Measurements from ENCODE around the gene DGKH.
A peak's percentile ranks its signal among the peaks of the same experiment; 100 is the strongest.

DGKH gene

GRCh38 chr13:42048342-42048683 lies at the start of gene DGKH:
DGKH (plus strand) TSS chr13:42048648; CDS start chr13:42048774, 126 bp downstream.
- DNase-seq (ENCODE audit: low read depth in 2 of 2) = no peak

- DNase-seq (ENCODE audit: low read depth in 2 of 2) = no peak
Observed at GRCh38 chr13:42000846-42001245, 47.6 kb upstream of the DGKH start.

- no peak for DNase-seq (ENCODE audit: low read depth in 2 of 2)
Observed at GRCh38 chr13:42001580-42001979, 46.9 kb upstream of the DGKH start.

GRCh38 chr13:42002066-42002465 lies 46.4 kb upstream of the DGKH start:
- no peak for DNase-seq (ENCODE audit: low read depth in 2 of 2)

GRCh38 chr13:42007844-42008243 lies 40.6 kb upstream of the DGKH start:
- DNase-seq (ENCODE audit: low read depth in 2 of 2) = no peak

- DNase-seq (ENCODE audit: low read depth in 2 of 2) = no peak
Observed at GRCh38 chr13:42009057-42009456, 39.4 kb upstream of the DGKH start.

- no peak for DNase-seq (ENCODE audit: low read depth in 2 of 2)
Observed at GRCh38 chr13:42011601-42012350, 36.7 kb upstream of the DGKH start.

- no peak for DNase-seq (ENCODE audit: low read depth in 2 of 2)
Observed at GRCh38 chr13:42014119-42014518, 34.3 kb upstream of the DGKH start.

GRCh38 chr13:42017264-42017663 lies 31.2 kb upstream of the DGKH start:
- no peak for DNase-seq (ENCODE audit: low read depth in 2 of 2)

- DNase-seq (ENCODE audit: low read depth in 2 of 2) = no peak
Observed at GRCh38 chr13:42021851-42022250, 26.6 kb upstream of the DGKH start.

GRCh38 chr13:42022336-42022735 lies 26.1 kb upstream of the DGKH start:
- DNase-seq (ENCODE audit: low read depth in 2 of 2) = no peak

- DNase-seq (ENCODE audit: low read depth in 2 of 2) = no peak
Observed at GRCh38 chr13:42022796-42023493, 25.5 kb upstream of the DGKH start.

GRCh38 chr13:42027286-42027685 lies 21.2 kb upstream of the DGKH start:
- no peak for DNase-seq (ENCODE audit: low read depth in 2 of 2)

- DNase-seq (ENCODE audit: low read depth in 2 of 2) = no peak
Observed at GRCh38 chr13:42028113-42028799, 20.2 kb upstream of the DGKH start.

GRCh38 chr13:42035905-42036521 lies 12.4 kb upstream of the DGKH start:
- DNase-seq (ENCODE audit: low read depth in 2 of 2) = no peak

GRCh38 chr13:42036711-42037110 lies 11.7 kb upstream of the DGKH start:
- no peak for DNase-seq (ENCODE audit: low read depth in 2 of 2)

- no peak for DNase-seq (ENCODE audit: low read depth in 2 of 2)
Observed at GRCh38 chr13:42038661-42039456, 9.6 kb upstream of the DGKH start.

- no peak for DNase-seq (ENCODE audit: low read depth in 2 of 2)
Observed at GRCh38 chr13:42039457-42039945, 8.9 kb upstream of the DGKH start.

GRCh38 chr13:42039946-42040729 lies 8.3 kb upstream of the DGKH start:
- DNase-seq (ENCODE audit: low read depth in 2 of 2) = peak; percentile 81 to 82

- DNase-seq (ENCODE audit: low read depth in 2 of 2) = no peak
Observed at GRCh38 chr13:42040730-42041010, 7.8 kb upstream of the DGKH start.

Data from activated CD4-positive, alpha-beta T cell treated with anti-CD3 and anti-CD28 coated beads for 24 hours (primary cell).